ENCODE data around the gene EXOG. TPM values are rescaled to one million over a fixed set of nuclear protein-coding genes. Genes with fewer than 3 reads are reported as not detected.

EXOG gene
- 4.4 TPM for total RNA-seq (2013)
- polyA plus RNA-seq (1 to 10 TPM; 1.6 to 5.4 (median 2.4) TPM), polyA minus RNA-seq (1.8 and 3.6 TPM in 2 replicates), total RNA-seq (0.98 to 9.5 (median 6.0) reads per million in 11 experiments)

- intact Hi-C loops (cut with micrococcal nuclease) = no loop called here
- no peaks in the 10 kb centered on the region for H4K20me1 ChIP-seq (ENCODE audit: insufficient read depth, low read length)
- Mint-ChIP-seq H3K9me3 (no peaks in the 10 kb centered on the region), H3K27ac (peak within 1 kb of the TSS; percentile 82 to 95 (median 91)), H3K4me3 (peak within 1 kb of the TSS; percentile 96), H3K27me3 (ENCODE audit: low read depth in 3 of 3) (peaks cover 0 to 2% (median 1%) of the 10 kb centered on the region in 3 donors), H3K36me3 (peaks cover 6 to 22% of the 10 kb centered on the region in 2 donors), H3K4me1 (peaks cover 8% of the 10 kb centered on the region)
- peak within 1 kb of the TSS; percentile 60 to 88 (median 86) for H3K4me3 ChIP-seq (replicated peaks in 1 of 3; ENCODE audit: low read depth in 2 of 3, low read length in 3 of 3)
- H3K27me3 ChIP-seq (ENCODE audit: control insufficient read depth in 2 of 2, insufficient read depth in 2 of 2, low read length in 2 of 2) = no peaks in the 10 kb centered on the region
- no peaks in the 10 kb centered on the region for H3K9me3 ChIP-seq (replicated peaks in 1 of 2; ENCODE audit: control insufficient read depth in 1 of 2, insufficient read depth in 1 of 2, low read length in 2 of 2)
- H3K27ac ChIP-seq (ENCODE audit: low read depth in 1 of 2, low read length in 2 of 2) = peak within 1 kb of the TSS; percentile 76 to 86
- peak within 1 kb of the TSS; percentile 70 for H3K9ac ChIP-seq (ENCODE audit: insufficient read depth, low read length, poor library complexity, severe bottlenecking)
- TF ChIP-seq CTCF (IDR thresholded peaks at IDR 0.05) = peak; percentile 85
- H2AFZ ChIP-seq (ENCODE audit: insufficient read depth, low read depth, low read length, poor library complexity, severe bottlenecking) = peak within 1 kb of the TSS; percentile 98
- peaks cover 8% of the 10 kb centered on the region for H3K79me2 ChIP-seq (ENCODE audit: insufficient read depth, low read length)
- H3K4me2 ChIP-seq (replicated peaks; ENCODE audit: extremely low read depth, low read length, poor library complexity, severe bottlenecking) = peak within 1 kb of the TSS; percentile 88
- H3K36me3 ChIP-seq (replicated peaks in 1 of 2; ENCODE audit: control insufficient read depth in 1 of 2, insufficient read depth in 2 of 2, low read length in 2 of 2) = peaks cover 0 to 21% of the 10 kb centered on the region in 2 donors
- peaks cover 8 to 9% of the 10 kb centered on the region in 2 donors for H3K4me1 ChIP-seq (ENCODE audit: control insufficient read depth in 1 of 2, insufficient read depth in 2 of 2, low read length in 2 of 2)
- DNase-seq = peak; percentile 93 to 95 (median 93)
- under 1% methylated on average over 43 of the region's 53 CpGs for WGBS (ENCODE audit: insufficient coverage)
These were observed at the start of gene EXOG for GRCh38 chr3:38496131-38496910. TSS of gene EXOG (plus strand) at chr3:38496340. CDS start at chr3:38496368, 28 bp downstream.

GRCh38 chr3:38446812-38447211, 49.3 kb upstream of the EXOG start:
- Mint-ChIP-seq H3K9me3 (peaks cover 7 to 34% (median 19%) of the 10 kb centered on the region in 7 donors), H3K36me3 (no peaks in the 10 kb centered on the region), H3K4me1 (no peaks in the 10 kb centered on the region), H3K27me3 (ENCODE audit: low read depth in 3 of 3) (peaks cover 13 to 25% (median 15%) of the 10 kb centered on the region in 3 donors), H3K27ac (no peak overlapping the region), H3K4me3 (no peak overlapping the region)
- no peaks in the 10 kb centered on the region for H4K20me1 ChIP-seq (ENCODE audit: insufficient read depth, low read length)
- H3K4me2 ChIP-seq (replicated peaks; ENCODE audit: extremely low read depth, low read length, poor library complexity, severe bottlenecking) = no peak overlapping the region
- no peak overlapping the region for H3K4me3 ChIP-seq (replicated peaks in 1 of 3; ENCODE audit: low read depth in 2 of 3, low read length in 3 of 3)
- H3K79me2 ChIP-seq (ENCODE audit: insufficient read depth, low read length) = no peaks in the 10 kb centered on the region
- peaks cover 7 to 8% of the 10 kb centered on the region in 2 donors for H3K9me3 ChIP-seq (replicated peaks in 1 of 2; ENCODE audit: control insufficient read depth in 1 of 2, insufficient read depth in 1 of 2, low read length in 2 of 2)
- no peaks in the 10 kb centered on the region for H3K4me1 ChIP-seq (ENCODE audit: control insufficient read depth in 1 of 2, insufficient read depth in 2 of 2, low read length in 2 of 2)
- H3K9ac ChIP-seq (ENCODE audit: insufficient read depth, low read length, poor library complexity, severe bottlenecking) = no peak overlapping the region
- intact Hi-C loops (cut with micrococcal nuclease) = no loop called here
- DNase-seq = no peak
- no peak overlapping the region for H3K27ac ChIP-seq (ENCODE audit: low read depth in 1 of 2, low read length in 2 of 2)
- H3K27me3 ChIP-seq (ENCODE audit: control insufficient read depth in 2 of 2, insufficient read depth in 2 of 2, low read length in 2 of 2) = peaks cover 2 to 9% of the 10 kb centered on the region in 2 donors
- no peaks in the 10 kb centered on the region for H3K36me3 ChIP-seq (replicated peaks in 1 of 2; ENCODE audit: control insufficient read depth in 1 of 2, insufficient read depth in 2 of 2, low read length in 2 of 2)
- no peak overlapping the region for H2AFZ ChIP-seq (ENCODE audit: insufficient read depth, low read depth, low read length, poor library complexity, severe bottlenecking)
- TF ChIP-seq CTCF (IDR thresholded peaks at IDR 0.05) = no peak
